HG02870 (cell line): ENCODE results near the gene ANKRD13A.
A peak's percentile ranks its signal among the peaks of the same experiment; 100 is the strongest.
"Not testable (repeated sequence)": the region's sequence is repeated elsewhere in the genome, so short reads cannot be mapped to it uniquely, and the experiment has no call there.

ENCODE experiments used
- ATAC-seq: cut with Tn5 transposase; IDR thresholded peaks from one replicate; pipeline ENCODE4 v1.9.1; 2021; ENCODE audit warnings: mild to moderate bottlenecking, moderate library complexity; ENCODE audit not compliant: unreplicated experiment

ANKRD13A gene

GRCh38 chr12:109983432-109984142, 15.6 kb upstream of the ANKRD13A start:
- ATAC-seq, result no peak

- not testable (repeated sequence) for ATAC-seq
Measured at GRCh38 chr12:109986236-109986635, 13.0 kb upstream of the ANKRD13A start.

DNA sequence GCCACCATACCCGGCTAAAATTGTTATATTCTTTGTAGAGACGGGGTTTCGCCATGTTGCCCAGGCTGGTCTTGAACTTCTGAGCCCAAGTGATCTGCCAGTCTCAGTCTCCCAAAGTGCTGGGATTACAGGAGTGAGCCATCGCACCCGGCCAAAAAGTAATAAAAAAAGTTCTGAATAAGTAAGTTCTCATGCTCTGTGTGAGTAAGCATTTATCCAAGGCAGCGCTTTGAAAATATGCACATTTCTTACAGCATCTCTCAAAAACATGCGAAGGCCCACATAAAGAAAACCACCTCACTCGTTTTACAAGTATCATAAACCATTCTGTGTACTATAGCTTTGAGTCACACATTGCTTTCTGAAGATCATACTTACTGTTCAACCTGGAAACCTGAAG, 11.6 kb upstream of the ANKRD13A start:
- ATAC-seq, result peak; percentile 62

GRCh38 chr12:109988274-109988673, 11.0 kb upstream of the ANKRD13A start:
- ATAC-seq, result no peak

DNA sequence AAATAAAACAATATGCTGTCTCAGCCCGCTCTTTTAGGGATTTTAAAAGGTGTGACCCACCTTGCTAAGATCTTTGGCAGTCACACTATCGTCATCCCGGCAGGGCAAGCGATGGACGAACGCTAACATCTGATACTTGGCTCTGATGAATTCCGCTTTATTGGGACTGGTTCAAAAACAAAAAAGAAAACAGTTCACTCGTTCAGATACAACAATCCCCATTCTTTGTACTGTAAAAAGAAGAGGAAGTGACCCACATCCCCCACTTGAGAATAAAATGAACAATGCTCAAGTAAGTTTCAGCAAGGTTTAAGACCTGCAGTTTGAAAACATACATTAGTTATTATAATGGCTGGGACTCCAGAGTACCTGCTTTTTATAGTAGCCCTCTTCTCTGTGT, 10.3 kb upstream of the ANKRD13A start:
- ATAC-seq, result no peak

DNA sequence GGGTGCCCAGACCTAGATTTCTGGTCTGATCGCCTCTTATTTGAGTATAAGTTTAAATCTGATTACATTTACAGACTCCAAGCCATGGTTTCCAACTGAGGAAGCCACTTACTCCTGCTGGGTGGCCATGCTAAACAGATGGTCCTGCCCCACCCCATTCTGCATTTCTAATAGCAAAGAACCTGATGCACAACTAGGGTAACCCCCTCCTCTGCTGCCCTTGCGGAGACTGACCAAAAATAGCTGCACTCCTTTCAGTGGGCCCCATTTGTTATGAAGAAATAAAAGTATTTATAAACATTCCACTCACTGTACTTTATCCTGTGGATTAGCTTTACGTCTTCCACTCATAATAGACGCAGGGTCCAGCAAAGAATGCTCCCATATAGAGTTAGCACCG, 9.8 kb upstream of the ANKRD13A start:
- ATAC-seq, result no peak

DNA sequence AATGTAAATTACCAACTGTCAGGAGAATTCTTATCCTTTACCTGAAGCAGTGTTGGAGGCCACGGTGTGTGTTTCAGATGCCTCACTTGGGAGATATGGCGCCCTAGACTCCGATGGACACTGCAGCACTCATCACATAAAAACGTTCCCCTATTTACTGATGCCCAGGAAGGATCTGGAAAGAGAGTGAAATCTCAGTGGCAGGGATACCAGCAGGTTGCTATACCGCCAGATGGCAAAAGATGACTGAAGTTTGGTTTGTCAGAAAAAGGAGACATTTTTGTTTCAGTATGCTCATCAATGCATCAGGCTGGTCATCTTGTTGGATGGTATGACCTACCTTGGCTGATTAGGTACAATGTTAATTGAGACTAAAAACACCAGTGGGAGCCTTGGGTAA, 7.6 kb upstream of the ANKRD13A start:
- ATAC-seq, result no peak

DNA sequence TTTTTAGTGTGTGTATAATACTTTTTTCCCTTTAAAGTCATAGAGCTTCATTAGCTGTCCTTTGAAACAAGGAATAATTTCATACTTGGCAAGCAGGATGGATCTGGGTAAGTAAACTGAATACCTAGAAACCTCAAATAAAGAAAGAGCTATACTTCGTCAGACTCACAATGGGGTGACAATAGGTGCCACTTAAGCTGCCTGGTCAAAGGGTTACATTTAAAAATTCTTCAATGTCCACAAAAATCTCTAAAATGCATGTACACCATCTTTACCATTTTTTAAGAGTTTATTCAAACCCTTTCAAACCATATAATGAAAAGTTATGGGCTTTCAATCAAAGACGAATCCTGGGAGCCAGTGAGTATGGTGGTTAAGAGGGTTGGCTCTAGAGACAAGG, 6.1 kb upstream of the ANKRD13A start:
- no peak for ATAC-seq

DNA sequence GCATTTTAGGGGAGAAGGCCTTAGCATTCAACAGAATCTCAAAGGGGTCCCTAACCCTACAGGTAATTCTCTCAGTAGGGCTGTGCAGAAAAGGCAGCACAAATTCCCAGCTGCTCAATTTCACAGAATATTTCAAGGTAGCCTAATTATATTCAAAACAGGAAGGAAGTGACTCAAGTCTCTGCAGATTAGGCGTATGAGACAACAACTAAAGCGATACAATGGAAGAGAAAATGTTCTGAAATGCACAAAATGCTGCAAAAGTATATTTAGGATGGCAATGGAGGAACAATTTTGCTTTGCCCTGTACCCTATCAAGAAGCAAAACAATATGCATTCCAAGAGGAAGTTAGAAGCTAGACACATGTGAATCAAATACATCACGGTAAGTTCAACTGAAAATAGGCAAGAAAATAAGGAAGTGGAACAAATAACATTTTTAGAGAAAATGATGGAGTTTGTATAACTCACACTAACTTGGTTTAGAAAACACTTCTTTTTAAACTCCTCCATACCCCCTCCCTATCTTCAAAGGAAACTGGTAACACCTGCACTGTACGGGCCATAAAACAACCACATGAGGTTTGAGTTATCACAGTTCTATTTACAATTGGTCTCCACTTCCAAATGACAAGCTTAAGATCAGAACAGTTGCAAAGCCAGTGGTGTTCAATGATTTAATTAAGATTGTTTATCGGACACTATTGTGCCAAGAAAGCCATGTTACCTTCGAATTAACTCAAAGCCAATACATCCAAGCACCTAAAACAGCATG, 4.6 kb upstream of the ANKRD13A start:
- no peak for ATAC-seq

- no peak for ATAC-seq
Measured at GRCh38 chr12:109995361-109995685, 3.9 kb upstream of the ANKRD13A start.

GRCh38 chr12:109995686-109996482, 3.3 kb upstream of the ANKRD13A start, which contains the start of gene GIT2:
Gene GIT2 (minus strand): TSS chr12:109996368. CDS start chr12:109996224, 144 bp downstream.
- peak; percentile 54 for ATAC-seq

- no peak for ATAC-seq
Measured at GRCh38 chr12:109996483-109996853, 2.8 kb upstream of the ANKRD13A start.

- ATAC-seq, result no peak
Measured at GRCh38 chr12:109997393-109997792, 1.8 kb upstream of the ANKRD13A start.

GRCh38 chr12:109998241-109998903, 858 bp upstream of the ANKRD13A start:
- ATAC-seq, result no peak

DNA sequence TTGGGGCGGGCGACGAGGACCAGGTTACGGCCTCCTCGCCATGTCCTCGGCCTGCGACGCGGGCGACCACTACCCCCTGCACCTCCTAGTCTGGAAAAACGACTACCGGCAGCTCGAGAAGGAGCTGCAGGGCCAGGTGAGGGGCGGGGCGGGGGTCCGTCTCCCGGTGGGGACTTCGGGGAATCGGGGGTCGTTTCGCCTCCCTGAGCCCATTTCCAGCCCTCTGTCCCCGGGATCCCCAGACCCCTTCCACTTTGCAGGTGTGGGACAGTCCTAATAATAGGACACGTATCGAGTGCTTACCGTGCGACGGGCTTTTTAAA, 380 bp downstream of the ANKRD13A start:
- ATAC-seq, result peak; percentile 2

DNA sequence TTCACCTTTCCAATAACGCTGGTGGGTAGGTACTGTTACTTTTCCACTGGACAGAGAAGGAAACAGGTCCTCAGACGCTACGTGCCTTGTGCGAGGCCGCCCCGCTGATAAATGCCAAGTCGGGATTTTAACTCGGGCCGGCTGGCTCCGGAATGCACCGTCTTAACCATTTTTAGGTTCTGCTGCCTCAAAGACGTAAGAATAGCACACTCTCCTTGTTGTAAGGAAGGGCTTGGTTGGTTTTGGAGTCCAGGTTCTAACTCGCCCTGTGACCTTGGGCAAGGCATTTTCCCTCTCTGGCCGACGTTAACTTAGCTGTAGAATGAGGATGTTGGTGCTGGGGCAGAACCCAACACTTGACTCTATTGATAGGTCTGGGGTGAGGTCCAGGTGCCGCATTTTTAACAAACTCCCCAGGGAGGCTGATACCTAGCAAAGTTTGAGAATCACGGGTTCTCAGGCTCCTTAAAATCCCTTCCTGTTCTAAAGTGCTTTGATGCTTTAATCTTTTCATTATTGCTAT, 814 bp downstream of the ANKRD13A start:
- no peak for ATAC-seq

- no peak for ATAC-seq
Measured at GRCh38 chr12:110001596-110001995, 2.4 kb downstream of the ANKRD13A start.

GRCh38 chr12:110002676-110003515, 3.7 kb downstream of the ANKRD13A start:
- no peak for ATAC-seq

DNA sequence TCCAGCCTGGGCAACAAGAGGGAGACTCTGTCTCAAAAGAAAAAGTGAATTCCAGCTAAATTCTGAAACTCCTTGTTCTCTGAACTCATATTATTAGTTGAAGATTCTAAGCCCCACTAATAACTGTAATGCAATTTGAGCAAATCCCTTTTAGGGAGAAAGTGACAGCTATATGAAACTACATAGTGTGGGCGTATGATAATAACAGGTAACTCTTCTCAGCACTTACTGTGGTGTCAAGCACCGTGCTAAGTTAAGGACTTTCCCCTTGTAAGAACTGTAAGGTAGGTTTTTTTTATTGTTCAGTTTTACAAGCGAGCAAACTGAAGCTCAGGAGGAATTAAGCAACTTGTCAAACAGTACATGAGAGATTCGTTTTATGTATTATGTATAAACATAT, 5.4 kb downstream of the ANKRD13A start:
- peak; percentile 77 for ATAC-seq

GRCh38 chr12:110005319-110005973, 6.2 kb downstream of the ANKRD13A start:
- ATAC-seq, result no peak
